ENCODE results near the gene UBE2V1.
"Not testable (repeated sequence)": the region's sequence is repeated elsewhere in the genome, so short reads cannot be mapped to it uniquely, and the experiment has no call there.

Gene UBE2V1

DNA sequence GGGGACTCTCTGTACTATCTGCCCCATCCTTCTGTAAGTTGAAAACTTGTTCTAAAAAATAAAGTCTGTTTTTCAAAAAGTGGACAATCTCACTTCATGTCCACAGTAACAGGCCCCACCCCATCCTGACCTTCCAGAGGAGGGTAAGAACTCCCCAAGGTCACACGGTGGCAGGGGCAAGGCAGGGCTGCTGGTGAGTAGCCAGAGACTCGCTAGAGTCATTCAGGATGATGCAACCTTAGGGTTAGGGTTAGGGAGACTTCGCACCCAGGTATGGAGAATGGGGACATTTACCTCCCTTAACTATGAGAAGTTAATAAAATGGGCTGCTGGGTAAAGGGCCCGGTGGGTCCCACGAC is 25.1 kb upstream of the UBE2V1 start:
- DNase-seq (ENCODE audit: low read depth in 4 of 4, low spot score in 1 of 4): no peak

DNA sequence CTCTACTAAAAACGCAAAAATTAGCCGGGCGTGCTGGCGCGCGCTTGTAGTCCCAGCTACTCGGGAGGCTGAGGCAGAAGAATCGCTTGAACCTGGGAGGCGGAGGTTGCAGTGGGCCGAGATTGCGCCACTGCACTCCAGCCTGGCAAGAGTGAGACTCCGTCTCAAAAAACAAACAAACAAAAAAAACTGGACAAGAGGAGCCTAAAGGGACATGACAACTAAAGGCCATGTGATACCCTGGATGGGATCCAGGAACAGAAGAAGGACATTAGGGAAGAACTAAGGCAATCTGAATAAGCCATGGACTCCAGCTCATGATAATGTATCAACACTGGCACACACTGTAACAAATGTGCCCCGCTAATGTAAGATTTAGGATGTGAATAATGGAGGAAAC is 24.8 kb upstream of the UBE2V1 start:
- DNase-seq (ENCODE audit: low read depth in 4 of 4, low spot score in 1 of 4): not testable (repeated sequence)

DNA sequence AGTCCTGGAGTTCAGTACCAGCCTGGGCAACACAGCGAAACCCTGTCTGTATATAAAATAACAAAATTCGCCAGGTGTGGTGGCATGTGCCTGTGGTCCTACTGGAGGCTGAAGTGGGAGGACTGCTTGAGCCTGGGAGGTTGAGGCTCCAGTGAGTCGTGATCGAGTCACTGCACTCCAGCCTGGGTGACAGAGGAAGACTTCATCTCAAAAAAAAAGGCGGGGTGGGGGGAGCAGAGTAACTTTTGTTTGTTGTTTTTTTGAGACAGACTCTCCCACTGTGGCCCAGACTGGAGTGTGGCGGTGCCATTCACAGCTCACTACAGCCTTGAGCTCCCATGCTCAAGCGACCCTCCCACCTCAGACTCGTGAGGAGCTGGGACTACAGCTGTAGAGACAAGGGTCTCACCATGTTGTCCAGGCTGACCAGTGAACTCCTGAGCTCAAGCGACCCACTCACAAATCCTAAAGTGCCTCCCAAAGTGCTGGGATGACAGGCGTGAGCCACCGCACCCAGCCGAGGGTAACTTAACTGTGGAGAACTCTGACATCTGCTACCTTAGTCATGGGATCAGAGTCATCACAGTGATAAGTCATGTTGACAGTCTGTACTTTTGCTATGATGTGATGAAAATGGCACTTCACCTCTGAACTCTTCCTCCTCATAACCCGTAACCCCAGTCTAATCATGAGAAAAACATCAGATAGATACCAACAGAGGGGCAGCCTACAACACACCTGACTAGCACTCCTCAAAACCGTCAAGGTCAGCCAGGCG is 24.1 kb upstream of the UBE2V1 start:
- no peak for DNase-seq (ENCODE audit: low read depth in 4 of 4, low spot score in 1 of 4)

DNA sequence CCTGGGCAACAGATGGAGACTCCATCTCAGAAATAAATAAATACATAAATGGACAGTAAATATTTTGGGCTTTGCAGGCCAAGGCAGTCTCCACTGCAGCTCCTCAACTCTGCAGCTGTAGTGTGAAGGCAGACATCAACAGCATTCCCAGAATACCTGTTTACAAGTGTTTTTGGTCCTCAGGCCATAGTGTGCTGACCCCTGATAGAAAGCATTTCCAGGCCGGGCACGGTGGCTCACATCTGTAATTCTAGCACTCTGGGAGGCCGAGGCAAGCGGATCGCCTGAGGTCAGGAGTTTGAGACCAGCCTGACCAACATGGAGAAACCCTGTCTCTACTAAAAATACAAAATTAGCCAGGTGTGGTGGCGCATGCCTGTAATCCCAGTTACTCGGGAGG is 22.2 kb upstream of the UBE2V1 start:
- DNase-seq (ENCODE audit: low read depth in 4 of 4, low spot score in 1 of 4): not testable (repeated sequence)

DNA sequence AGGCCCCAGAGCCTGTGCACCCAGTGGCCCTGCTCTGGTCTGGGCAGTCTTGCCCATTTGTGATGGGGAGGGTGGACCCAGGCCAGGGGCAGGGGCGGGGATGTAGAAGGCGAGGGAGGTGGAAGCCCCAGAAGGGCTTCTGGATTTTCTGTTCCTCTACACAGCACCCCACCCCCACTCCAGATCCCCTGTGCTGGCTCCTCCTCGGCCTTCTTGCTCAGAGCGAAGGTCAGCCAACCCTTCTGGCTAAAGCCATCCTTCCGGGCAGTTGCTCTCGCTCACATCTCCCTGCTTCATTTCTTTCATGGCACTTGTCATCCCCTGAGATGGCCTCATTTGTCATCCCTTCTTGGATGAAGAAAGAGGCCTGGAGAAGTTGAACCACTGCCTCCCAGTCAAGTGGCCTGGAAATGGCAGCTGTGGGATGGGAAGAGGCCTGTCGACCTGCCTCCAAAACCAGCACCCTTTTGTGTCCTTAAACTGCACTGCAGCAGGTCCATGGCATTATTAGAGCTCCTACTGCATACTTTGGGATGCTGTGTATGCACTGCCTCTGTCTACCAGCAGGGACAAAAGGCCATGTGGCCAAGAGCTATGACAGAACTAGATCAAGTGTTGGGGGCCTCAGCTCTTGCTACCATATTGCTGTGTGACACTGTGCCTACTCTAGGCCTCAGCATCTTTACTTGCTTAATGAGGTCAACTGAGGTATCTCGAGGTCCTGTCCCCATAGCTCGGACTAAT is 20.7 kb upstream of the UBE2V1 start:
- no peak for DNase-seq (ENCODE audit: low read depth in 4 of 4, low spot score in 1 of 4)

GRCh38 chr20:50133041-50133440 is 20.1 kb upstream of the UBE2V1 start:
- no peak for DNase-seq (ENCODE audit: low read depth in 4 of 4, low spot score in 1 of 4)

- no peak for DNase-seq (ENCODE audit: low read depth in 4 of 4, low spot score in 1 of 4)
Observed at GRCh38 chr20:50130995-50131394, 18.0 kb upstream of the UBE2V1 start.

DNA sequence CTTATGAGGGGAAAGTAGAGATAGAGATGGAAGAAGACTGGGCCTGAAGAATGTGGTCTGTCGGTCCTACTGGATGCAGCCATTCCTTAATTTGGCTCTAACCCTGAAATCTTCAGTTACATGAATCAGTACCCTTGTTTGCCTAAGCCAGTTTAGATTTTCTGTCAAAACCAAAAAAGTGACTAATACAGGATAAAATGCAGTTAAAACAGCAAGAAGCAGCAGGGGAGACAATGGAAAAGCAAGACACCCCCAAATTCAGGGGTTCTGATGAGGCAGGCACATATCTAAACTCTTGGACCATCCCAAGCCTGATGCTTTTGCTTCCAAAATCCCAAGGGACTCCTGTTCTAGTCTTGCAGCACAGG is 17.4 kb upstream of the UBE2V1 start:
- DNase-seq (ENCODE audit: low read depth in 4 of 4, low spot score in 1 of 4): no peak

- no peak for DNase-seq (ENCODE audit: low read depth in 4 of 4, low spot score in 1 of 4)
Observed at GRCh38 chr20:50129662-50130355, 16.9 kb upstream of the UBE2V1 start.

GRCh38 chr20:50128520-50128905 is 15.6 kb upstream of the UBE2V1 start:
- DNase-seq (ENCODE audit: low read depth in 4 of 4, low spot score in 1 of 4): no peak

- DNase-seq (ENCODE audit: low read depth in 4 of 4, low spot score in 1 of 4): no peak
Observed at GRCh38 chr20:50127587-50128519, 14.9 kb upstream of the UBE2V1 start.

DNA sequence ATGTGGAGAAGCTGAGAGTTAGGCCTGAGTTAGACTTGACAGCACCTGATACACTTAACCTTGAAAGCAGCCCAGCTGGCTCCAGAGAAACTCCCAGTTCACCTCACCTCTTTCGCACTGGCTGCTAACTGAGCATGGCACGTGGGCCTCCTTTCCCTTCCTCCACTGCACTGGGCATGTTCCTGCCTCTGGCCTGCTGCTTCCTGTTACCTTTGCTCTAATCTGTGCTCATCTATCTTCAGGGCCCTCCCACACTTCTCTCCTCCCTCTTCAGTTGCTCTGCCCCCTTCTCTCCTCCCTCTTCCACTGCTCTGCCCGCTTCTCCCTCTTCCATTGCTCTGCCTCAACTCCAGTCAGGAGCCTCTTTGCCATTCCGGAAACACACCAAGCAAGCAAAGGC is 13.7 kb upstream of the UBE2V1 start:
- no peak for DNase-seq (ENCODE audit: low read depth in 4 of 4, low spot score in 1 of 4)

DNA sequence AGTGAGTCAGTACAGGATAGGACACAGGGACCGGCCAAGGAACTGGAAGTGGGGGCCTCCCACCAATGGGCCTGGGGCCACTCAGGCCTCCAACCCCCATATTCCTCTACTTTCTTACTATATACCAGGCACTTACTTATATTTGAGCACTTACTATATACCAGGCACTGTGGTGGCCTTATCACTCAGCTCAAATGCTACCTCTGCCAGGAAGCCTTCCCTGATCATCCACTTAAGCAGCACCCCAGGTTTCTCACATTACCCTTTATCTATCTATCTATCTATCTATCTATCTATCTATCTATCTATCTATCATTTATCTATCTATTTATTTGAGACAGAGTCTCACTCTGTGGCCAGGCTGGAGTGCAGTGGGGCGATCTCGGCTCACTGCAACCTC is 12.3 kb upstream of the UBE2V1 start:
- DNase-seq (ENCODE audit: low read depth in 4 of 4, low spot score in 1 of 4): no peak

- DNase-seq (ENCODE audit: low read depth in 4 of 4, low spot score in 1 of 4): no peak
Observed at GRCh38 chr20:50124496-50124895, 11.5 kb upstream of the UBE2V1 start.

- no peak for DNase-seq (ENCODE audit: low read depth in 4 of 4, low spot score in 1 of 4)
Observed at GRCh38 chr20:50123418-50123817, 10.5 kb upstream of the UBE2V1 start.

DNA sequence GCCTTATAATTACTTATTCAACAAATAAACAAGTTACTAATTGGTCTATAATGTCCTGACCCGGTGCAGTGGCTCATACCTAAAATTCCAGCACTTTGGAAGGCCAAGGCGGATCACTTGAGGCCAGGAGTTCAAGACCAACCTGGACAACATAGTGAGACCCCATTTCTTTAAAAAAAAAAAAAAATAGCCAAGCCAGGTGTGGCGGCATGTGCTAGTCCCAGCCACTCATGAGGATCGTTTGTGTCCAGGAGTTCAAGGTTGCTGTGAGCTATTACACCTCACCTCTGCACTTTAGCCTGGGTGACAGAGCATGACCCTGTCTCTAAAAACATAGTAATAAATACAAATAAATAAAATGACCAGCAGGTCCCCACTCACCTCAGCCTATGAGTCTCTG is 9.8 kb upstream of the UBE2V1 start:
- DNase-seq (ENCODE audit: low read depth in 4 of 4, low spot score in 1 of 4): no peak

GRCh38 chr20:50121858-50122271 is 8.9 kb upstream of the UBE2V1 start:
- DNase-seq (ENCODE audit: low read depth in 4 of 4, low spot score in 1 of 4): no peak

DNA sequence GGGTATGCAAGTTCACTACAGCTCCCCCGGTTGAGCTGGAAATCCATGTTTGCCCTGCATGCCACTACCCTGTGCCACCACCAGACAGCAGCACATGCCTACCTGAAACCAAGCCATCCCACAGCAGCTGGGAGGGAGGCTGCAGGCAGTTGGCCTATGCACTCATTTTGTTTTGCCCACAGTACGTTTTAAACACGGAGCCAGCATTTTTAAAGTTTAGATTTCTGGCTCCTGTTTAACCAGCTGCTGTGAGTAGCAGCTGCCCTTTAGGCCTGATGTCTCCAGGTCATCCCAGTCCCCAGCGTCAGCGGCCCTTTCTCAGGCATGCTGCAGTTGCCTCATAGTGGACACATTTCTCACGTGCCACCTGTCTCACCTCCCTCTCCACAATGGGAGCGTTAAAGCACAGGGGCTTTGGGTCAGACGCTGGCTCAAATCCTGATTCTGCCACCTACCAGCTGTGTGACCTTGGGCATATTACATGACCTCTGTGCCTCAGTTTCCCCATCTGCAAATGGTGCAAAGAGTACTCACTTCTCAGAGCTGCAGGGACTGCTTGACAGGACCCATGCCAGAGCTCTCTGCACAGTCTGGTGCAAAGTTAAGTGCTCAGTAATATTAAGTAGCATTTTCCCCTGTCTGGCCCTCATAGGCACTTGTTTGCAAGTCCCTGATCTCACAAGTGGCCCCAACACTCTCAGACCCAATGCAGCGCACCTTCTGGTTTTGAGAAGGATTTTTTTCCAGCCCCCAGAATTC is 8.2 kb upstream of the UBE2V1 start:
- peak in 3 of 4 experiments; percentile 26 to 34 (median 33) for DNase-seq (ENCODE audit: low read depth in 4 of 4, low spot score in 1 of 4)

GRCh38 chr20:50118203-50118602 is 5.3 kb upstream of the UBE2V1 start:
- no peak for DNase-seq (ENCODE audit: low read depth in 4 of 4, low spot score in 1 of 4)

GRCh38 chr20:50116368-50116999 is 3.5 kb upstream of the UBE2V1 start:
- DNase-seq (ENCODE audit: low read depth in 4 of 4, low spot score in 1 of 4): no peak

All from stimulated activated CD4-positive, alpha-beta T cell treated with anti-CD3 and anti-CD28 coated beads, Interleukin-1b, Interleukin-23, amount 100 ng/mL, for 24 hours (primary cell).